Endodermal cell (in vitro differentiated cells): ENCODE results near the gene ALDH1L1. TPM values are rescaled to one million over a fixed set of nuclear protein-coding genes. Genes with fewer than 3 reads are reported as not detected.

Experiments
- DNase-seq: peaks from one replicate; pipeline ENCODE4 v3.0.0-alpha.2; 2017
- H3K27ac ChIP-seq: 2 replicates; pipeline ENCODE4 v1.5.1; 2013; ENCODE audit warnings: mild to moderate bottlenecking, low read depth, low read length, moderate library complexity
- H3K27me3 ChIP-seq: 2 replicates; pipeline ENCODE4 v1.6.1; 2013; ENCODE audit warnings: mild to moderate bottlenecking, low read length, moderate library complexity; ENCODE audit not compliant: insufficient read depth, control insufficient read depth, poor library complexity, severe bottlenecking
- H3K36me3 ChIP-seq: 2 replicates; pipeline ENCODE4 v1.7.0; 2013; ENCODE audit warnings: mild to moderate bottlenecking, low read length, moderate library complexity; ENCODE audit not compliant: control insufficient read depth, insufficient read depth
- H3K4me1 ChIP-seq: one replicate; pipeline ENCODE4 v1.7.0; 2013; ENCODE audit warnings: low read length; ENCODE audit not compliant: control insufficient read depth, insufficient read depth
- H3K4me3 ChIP-seq: 2 replicates; pipeline ENCODE4 v1.5.1; 2013; ENCODE audit warnings: mild to moderate bottlenecking, low read length, moderate library complexity
- H3K9ac ChIP-seq: 2 replicates; pipeline ENCODE4 v1.6.1; 2013; ENCODE audit warnings: mild to moderate bottlenecking, low read length, moderate library complexity; ENCODE audit not compliant: poor library complexity, severe bottlenecking; ENCODE audit errors: extremely low read depth
- H3K9me3 ChIP-seq: 2 replicates; pipeline ENCODE4 v1.6.1; 2013; ENCODE audit warnings: mild to moderate bottlenecking, low read length, moderate library complexity; ENCODE audit not compliant: control insufficient read depth
- H3K27ac Mint-ChIP-seq: 2 replicates; pipeline ENCODE4 v1.8.0; 2020; ENCODE audit warnings: mixed read lengths
- H3K27me3 Mint-ChIP-seq: 2 replicates; pipeline ENCODE4 v1.8.0; 2021; ENCODE audit warnings: mild to moderate bottlenecking, mixed read lengths; ENCODE audit not compliant: insufficient read depth
- H3K36me3 Mint-ChIP-seq: 2 replicates; pipeline ENCODE4 v1.8.0; 2020; ENCODE audit warnings: low read depth, mixed read lengths
- H3K4me1 Mint-ChIP-seq: 2 replicates; pipeline ENCODE4 v1.8.0; 2020; ENCODE audit warnings: mixed read lengths
- H3K4me3 Mint-ChIP-seq: 2 replicates; pipeline ENCODE4 v1.8.0; 2020; ENCODE audit warnings: mild to moderate bottlenecking, moderate library complexity, mixed read lengths
- H3K9me3 Mint-ChIP-seq: 2 replicates; pipeline ENCODE4 v1.8.0; 2020; ENCODE audit warnings: mild to moderate bottlenecking, mixed read lengths
- WGBS, 2 experiments: methylation state at CpG; one replicate each; pipeline versions ENCODE4 v1.1.5 to v1.1.7; 2013; ENCODE audit warnings: missing lambda C conversion rate in 2 of 2, mixed read lengths in 1 of 2; ENCODE audit not compliant: insufficient coverage in 1 of 2, insufficient read length in 1 of 2; 5-methylcytosine and 5-hydroxymethylcytosine counted together
- total RNA-seq, 2 donors: library from RNA; stranded (reverse); fragmentation: NEBNext Ultra II Directional in 1 of 2; extraction: Animal tissue kit (Norgen Biotek cat#: 25700) in 1 of 2; gene quantifications; 2 replicates in 1 of 2; 3 replicates in 1 of 2; pipeline ENCODE4 v1.2.1, GENCODE V29; 2021
- TF ChIP-seq, protein P1 (sequence below): fragments of 200-600 bp; sonication (generic); conservative IDR thresholded peaks from 2 replicates; pipeline ENCODE4 v1.5.0; 2021; ENCODE audit warnings: antibody characterized with exemption, mild to moderate bottlenecking

The ALDH1L1 gene
- total RNA-seq, 2 donors from 2014 or later, result 1.0 to 1.6 TPM

DNA sequence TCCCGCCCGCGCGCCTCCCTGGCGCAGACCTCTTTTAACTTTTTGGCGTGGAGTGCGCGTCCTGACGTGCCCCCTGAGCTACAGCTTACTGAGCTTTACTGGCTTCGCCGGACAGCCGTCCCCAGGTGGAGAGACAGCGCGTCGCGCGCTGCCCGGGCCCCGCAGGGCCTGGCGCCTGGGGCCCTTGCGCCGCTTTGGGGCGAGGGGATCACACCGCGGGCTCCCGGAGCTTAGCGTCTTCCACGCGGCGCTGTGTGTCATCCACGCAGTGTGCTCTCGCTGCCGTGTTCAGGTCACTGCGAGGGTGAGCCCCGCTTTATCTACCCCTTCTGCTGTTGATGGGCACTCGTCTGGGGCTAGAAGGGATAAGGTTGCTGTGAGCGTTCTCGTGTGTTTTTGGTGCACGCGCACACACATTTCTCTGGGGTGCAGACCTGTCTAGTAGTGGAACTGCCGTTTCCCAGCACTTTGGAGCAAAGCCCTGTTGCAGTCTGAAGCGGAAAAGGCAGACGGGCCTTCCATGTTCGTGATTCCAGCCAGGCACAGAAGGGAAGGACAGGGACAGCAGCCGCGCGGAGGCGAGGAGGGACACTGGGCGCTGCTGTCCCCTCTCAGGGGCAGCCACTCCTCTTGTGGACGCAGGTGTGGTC is 33.1 kb upstream of the ALDH1L1 start:
- H3K9me3 Mint-ChIP-seq, result no peaks in the 10 kb centered on the region
- no peaks in the 10 kb centered on the region for H3K36me3 Mint-ChIP-seq
- H3K4me1 ChIP-seq, result no peaks in the 10 kb centered on the region
- DNase-seq, result no peak
- peaks cover 60% of the 10 kb centered on the region for H3K27me3 Mint-ChIP-seq
- no peak overlapping the region for H3K27ac Mint-ChIP-seq
- peaks cover 44% of the 10 kb centered on the region for H3K27me3 ChIP-seq
- H3K9me3 ChIP-seq, result no peaks in the 10 kb centered on the region
- 35 to 55% methylated on average over 30 to 50 of the region's 50 CpGs for WGBS, 2 experiments
- H3K36me3 ChIP-seq, result no peaks in the 10 kb centered on the region
- TF ChIP-seq, protein P1, sequence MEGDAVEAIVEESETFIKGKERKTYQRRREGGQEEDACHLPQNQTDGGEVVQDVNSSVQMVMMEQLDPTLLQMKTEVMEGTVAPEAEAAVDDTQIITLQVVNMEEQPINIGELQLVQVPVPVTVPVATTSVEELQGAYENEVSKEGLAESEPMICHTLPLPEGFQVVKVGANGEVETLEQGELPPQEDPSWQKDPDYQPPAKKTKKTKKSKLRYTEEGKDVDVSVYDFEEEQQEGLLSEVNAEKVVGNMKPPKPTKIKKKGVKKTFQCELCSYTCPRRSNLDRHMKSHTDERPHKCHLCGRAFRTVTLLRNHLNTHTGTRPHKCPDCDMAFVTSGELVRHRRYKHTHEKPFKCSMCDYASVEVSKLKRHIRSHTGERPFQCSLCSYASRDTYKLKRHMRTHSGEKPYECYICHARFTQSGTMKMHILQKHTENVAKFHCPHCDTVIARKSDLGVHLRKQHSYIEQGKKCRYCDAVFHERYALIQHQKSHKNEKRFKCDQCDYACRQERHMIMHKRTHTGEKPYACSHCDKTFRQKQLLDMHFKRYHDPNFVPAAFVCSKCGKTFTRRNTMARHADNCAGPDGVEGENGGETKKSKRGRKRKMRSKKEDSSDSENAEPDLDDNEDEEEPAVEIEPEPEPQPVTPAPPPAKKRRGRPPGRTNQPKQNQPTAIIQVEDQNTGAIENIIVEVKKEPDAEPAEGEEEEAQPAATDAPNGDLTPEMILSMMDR, result no peak
- H3K4me1 Mint-ChIP-seq, result peaks cover 3% of the 10 kb centered on the region
- H3K4me3 ChIP-seq, result peak overlapping the region; percentile 73
- H3K9ac ChIP-seq, result peak overlapping the region; percentile 32
- H3K27ac ChIP-seq, result peak overlapping the region; percentile 74
- H3K4me3 Mint-ChIP-seq, result peak overlapping the region; percentile 60

DNA sequence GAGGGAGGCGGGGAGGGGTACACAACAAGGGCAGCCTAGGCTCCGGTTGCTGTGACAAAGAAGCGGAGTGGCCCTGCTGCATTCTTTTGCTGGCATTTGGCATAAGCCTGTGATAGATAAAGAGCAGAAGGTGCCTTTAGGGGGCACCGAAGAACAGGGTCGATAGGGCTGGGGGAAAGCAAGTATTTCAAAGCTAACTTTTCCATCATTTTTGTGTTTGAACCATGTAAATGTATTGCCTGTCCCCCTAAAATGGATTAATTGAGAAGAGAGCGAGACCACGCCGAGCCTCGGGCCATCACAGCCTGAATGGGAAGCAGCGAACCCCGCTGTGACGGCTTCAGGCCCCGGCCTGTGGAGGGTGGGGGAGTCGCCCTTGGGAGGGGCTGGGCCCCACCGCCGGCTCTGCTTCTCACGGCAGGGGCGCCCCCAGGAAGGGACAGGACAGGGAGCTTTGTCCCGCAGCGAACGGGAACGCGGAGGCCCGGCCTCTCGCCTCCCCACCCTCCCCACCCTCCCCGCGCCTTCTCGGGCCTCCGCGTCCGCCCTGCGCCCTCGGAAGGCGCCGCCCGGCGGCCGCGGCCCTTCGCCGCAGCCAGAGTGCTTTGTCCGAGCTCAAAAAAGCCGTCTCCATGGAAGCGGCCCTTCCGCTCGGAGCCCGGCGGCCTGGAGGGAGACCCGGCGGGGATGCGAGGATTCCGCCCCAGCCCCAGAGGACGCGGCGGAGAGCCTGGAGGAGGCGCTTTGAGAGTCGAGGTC is 32.4 kb upstream of the ALDH1L1 start:
- WGBS, 2 experiments, result 5 to 6% methylated on average over 12 to 57 of the region's 57 CpGs
- Histone ChIP-seq H3K36me3 (no peaks in the 10 kb centered on the region), H3K27me3 (peaks cover 44% of the 10 kb centered on the region), H3K4me1 (no peaks in the 10 kb centered on the region), H3K27ac (peak overlapping the region; percentile 79), H3K4me3 (peak overlapping the region; percentile 73), H3K9ac (peak overlapping the region; percentile 32), H3K9me3 (no peaks in the 10 kb centered on the region)
- Mint-ChIP-seq H3K9me3 (no peaks in the 10 kb centered on the region), H3K4me3 (peak overlapping the region; percentile 60), H3K27me3 (peaks cover 63% of the 10 kb centered on the region), H3K27ac (peak overlapping the region; percentile 70), H3K36me3 (no peaks in the 10 kb centered on the region), H3K4me1 (peaks cover 3% of the 10 kb centered on the region)
- peak; percentile 92 for DNase-seq
- TF ChIP-seq, protein P1, result peak; percentile 74

DNA sequence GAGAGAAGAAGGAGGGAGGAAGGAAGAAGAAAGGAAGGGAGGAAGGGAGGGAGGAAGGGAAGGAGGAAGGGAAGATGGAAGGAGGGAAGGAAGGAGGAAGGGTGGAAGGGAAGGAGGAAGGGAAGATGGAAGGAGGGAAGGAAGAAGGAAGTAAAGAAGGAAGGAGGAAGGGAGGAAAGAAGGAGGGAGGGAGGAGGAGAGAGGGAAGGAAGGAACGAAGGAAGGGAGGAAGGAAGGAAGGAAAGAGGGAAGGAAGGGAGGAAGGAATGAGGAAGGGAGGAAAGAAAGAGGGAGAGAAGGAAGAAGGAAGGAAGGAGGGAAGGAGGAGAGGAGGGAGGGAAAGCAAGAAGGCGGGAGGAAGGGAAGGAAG is 31.8 kb upstream of the ALDH1L1 start:
- Histone ChIP-seq H3K27ac (peak overlapping the region; percentile 79), H3K27me3 (peaks cover 44% of the 10 kb centered on the region), H3K36me3 (no peaks in the 10 kb centered on the region), H3K9me3 (no peaks in the 10 kb centered on the region), H3K9ac (no peak overlapping the region), H3K4me1 (no peaks in the 10 kb centered on the region), H3K4me3 (peak overlapping the region; percentile 70)
- Mint-ChIP-seq H3K9me3 (no peaks in the 10 kb centered on the region), H3K27me3 (peaks cover 63% of the 10 kb centered on the region), H3K27ac (no peak overlapping the region), H3K36me3 (no peaks in the 10 kb centered on the region), H3K4me3 (peak overlapping the region; percentile 60), H3K4me1 (peaks cover 3% of the 10 kb centered on the region)
- TF ChIP-seq, protein P1, result no peak
- no peak for DNase-seq
- 45 to 62% methylated on average over 2 of the region's 2 CpGs for WGBS, 2 experiments
